ENCODE measurements around the gene MYO6. TPM values are rescaled to one million over a fixed set of nuclear protein-coding genes. Genes with fewer than 3 reads are reported as not detected.
A peak's percentile ranks its signal among the peaks of the same experiment; 100 is the strongest.

Gene MYO6
- total RNA-seq, 1 experiment from 2014 or later, result 6.9 TPM

DNA sequence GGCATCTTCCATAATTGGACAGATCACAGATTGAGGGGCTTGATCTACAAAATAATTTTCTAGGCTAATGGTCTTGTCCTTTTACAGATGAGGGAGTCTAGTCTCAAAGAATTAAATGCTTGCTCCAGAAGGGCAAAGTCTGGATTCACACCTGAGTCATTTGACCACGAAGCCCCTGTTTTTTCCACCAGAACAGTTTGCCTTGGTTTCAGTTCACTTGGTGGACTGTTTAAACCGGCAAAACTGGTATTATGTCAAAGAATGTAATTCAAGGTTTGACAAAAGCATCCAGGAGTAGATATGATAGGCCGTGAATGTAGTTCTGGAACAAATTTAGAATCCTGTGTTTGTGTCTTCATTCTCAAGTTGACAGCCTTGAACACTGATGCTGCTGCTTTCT is 3.3 kb downstream of the MYO6 start:
- Histone ChIP-seq H3K27me3 (no peaks in the 10 kb centered on the region), H3K9me3 (replicated peaks) (no peaks in the 10 kb centered on the region), H3K27ac (no peak overlapping the region), H3K4me3 (no peak overlapping the region), H3K4me1 (no peaks in the 10 kb centered on the region), H3K36me3 (no peaks in the 10 kb centered on the region)
- no peak for DNase-seq

DNA sequence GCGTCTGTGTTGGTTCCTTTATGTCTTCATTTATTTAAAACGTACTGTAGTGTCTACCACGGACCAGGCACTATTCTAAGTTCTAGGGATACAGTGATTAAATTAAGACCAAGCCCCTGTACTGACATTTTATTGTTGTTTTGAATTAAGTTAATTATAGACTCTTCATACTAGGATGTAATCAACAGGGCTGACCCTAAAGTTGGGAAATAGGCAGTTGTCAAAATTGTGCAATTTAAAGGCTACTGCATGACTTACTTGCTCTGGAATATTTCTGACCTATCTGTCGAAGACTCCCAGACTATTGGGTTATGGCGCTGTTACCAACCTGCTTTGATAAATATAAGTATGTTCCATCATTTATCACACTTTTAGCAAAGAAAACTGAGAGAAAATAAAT is 6.7 kb downstream of the MYO6 start:
- no peak for DNase-seq
- Histone ChIP-seq H3K27me3 (no peaks in the 10 kb centered on the region), H3K4me3 (no peak overlapping the region), H3K27ac (no peak overlapping the region), H3K9me3 (replicated peaks) (no peaks in the 10 kb centered on the region), H3K36me3 (no peaks in the 10 kb centered on the region), H3K4me1 (peaks cover under 1% of the 10 kb centered on the region; the same call in 1 of the 2 replicates)

DNA sequence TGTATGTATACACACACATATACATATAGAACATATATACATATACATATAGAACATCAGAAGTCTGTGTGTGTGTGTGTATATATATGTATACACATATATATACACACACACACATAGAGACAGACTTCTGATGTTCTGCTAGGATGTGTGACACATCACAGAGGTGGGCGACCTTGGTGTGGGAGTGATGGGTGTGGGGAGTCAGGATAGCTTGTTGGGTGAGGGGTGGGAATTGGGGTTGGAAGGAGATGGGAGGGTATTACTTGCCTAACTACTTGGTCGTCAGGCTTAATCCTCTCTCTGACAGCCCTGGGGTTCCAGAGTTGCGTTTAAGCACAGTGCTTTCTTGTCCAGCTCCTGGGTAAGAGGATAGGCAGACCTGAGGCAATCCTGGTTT is 8.3 kb downstream of the MYO6 start:
- H3K4me1 ChIP-seq, result peaks cover 9% of the 10 kb centered on the region
- no peaks in the 10 kb centered on the region for H3K27me3 ChIP-seq
- H3K9me3 ChIP-seq (replicated peaks), result no peaks in the 10 kb centered on the region
- no peak overlapping the region for H3K4me3 ChIP-seq
- no peak for DNase-seq
- no peak overlapping the region for H3K27ac ChIP-seq
- no peaks in the 10 kb centered on the region for H3K36me3 ChIP-seq

DNA sequence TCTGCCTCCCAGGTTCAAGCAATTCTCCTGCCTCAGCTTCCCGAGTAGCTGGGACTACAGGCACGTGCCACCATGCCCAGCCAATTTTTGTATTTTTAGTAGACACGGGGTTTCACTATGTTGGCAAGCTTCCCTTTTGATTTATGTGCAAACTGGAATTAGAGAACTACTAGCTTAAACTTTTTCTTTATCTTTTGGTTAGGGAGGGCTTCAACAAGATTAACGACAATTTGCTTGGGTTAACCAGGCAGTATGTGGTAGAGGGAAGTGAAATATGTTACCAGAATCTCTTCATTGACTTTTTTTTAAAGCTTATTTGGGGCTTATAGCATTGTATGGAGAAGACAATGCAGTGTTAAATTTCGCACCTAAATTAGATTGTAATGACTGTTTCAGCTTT is 9.0 kb downstream of the MYO6 start:
- Histone ChIP-seq H3K4me1 (peaks cover 9% of the 10 kb centered on the region), H3K27me3 (no peaks in the 10 kb centered on the region), H3K36me3 (no peaks in the 10 kb centered on the region), H3K9me3 (replicated peaks) (no peaks in the 10 kb centered on the region), H3K27ac (no peak overlapping the region), H3K4me3 (no peak overlapping the region)
- no peak for DNase-seq

DNA sequence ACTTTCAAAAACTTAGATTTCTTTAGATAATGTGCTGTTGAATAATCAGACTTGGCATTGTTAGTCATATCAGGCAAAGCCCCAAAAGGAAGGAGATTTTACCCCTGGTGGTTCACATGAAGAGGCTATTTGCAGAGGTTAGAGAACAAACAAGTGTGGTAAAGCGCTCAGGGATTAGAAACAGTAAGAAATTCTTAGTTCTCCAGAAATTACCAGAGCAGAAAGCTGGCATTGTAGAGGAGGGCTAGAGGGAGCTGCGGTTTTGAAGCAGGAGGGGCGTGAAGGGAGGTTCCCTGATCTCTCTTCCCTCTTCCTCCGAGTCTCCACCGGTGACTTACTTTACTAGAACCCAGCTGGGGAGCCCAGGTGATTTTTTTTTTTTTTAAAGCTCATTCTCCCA is 10.2 kb downstream of the MYO6 start:
- Histone ChIP-seq H3K4me1 (peaks cover 9% of the 10 kb centered on the region), H3K27me3 (no peaks in the 10 kb centered on the region), H3K36me3 (no peaks in the 10 kb centered on the region), H3K4me3 (no peak overlapping the region), H3K27ac (no peak overlapping the region), H3K9me3 (replicated peaks) (no peaks in the 10 kb centered on the region)
- DNase-seq, result no peak

DNA sequence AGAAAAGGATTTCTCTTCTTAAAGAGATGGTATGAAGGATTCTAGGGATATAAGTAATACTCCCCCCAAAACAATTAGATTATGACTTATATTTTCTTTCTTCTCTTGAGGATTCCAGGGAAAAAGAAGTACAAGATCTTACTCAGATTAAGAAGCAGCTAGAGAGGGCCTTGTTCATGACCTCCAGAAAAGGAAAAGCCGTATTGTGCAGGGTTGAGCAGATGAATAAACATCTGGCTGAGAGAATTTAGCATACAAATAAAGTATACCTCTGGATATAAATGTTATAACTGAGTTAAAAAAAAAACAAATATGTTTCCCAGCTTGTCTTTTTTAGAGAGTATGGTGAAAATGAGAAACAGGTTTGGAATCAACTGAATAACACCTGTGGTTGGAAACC is 11.3 kb downstream of the MYO6 start:
- H3K36me3 ChIP-seq, result no peaks in the 10 kb centered on the region

DNA sequence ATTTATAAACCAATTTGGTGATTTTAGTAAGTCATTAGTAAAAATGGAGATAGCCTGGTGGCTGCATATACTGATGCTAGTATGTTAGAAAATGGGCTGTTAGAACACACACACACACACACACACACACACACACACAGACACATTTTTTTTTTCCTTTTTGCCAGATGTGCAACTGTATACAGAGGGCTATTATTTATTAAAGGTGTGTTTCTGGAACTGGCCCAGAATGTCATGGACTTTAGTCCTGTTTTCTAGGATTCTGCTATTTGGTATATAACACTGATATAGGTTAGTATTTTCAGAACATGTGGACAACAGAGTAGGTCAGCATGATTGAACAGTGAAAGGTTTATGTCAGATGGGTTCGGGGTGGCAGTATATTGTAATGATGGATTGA is 12.4 kb downstream of the MYO6 start:
- H3K27ac ChIP-seq, result no peak overlapping the region
- H3K27me3 ChIP-seq, result no peaks in the 10 kb centered on the region
- no peaks in the 10 kb centered on the region for H3K36me3 ChIP-seq
- H3K9me3 ChIP-seq (replicated peaks), result no peaks in the 10 kb centered on the region
- H3K4me1 ChIP-seq, result peaks cover 9% of the 10 kb centered on the region
- DNase-seq, result no peak
- H3K4me3 ChIP-seq, result no peak overlapping the region

More for the DNA sequence above, 11.3 kb downstream of the MYO6 start:
- H3K4me1 ChIP-seq, result peaks cover 9% of the 10 kb centered on the region
- H3K9me3 ChIP-seq (replicated peaks), result no peaks in the 10 kb centered on the region
- H3K27ac ChIP-seq, result no peak overlapping the region
- DNase-seq, result no peak
- no peaks in the 10 kb centered on the region for H3K27me3 ChIP-seq
- no peak overlapping the region for H3K4me3 ChIP-seq

DNA sequence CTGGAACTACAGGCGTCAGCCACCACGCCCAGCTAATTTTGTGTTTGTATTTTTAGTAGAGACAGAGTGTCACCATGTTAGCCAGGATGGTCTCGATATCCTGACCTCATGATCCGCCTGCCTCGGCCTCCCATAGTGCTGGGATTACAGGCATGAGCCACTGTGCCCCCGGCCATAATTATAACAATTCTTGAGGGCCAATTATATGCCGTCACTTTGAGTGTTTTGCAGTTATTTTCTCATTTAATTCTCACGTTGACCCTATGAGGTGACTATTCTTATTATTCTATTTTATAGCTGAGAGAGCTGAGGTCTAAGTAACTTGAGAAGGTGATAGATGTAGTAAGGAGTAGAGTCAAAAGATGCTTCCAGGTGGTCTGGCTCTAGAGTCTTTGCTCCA is 13.0 kb downstream of the MYO6 start:
- no peak overlapping the region for H3K27ac ChIP-seq

DNA sequence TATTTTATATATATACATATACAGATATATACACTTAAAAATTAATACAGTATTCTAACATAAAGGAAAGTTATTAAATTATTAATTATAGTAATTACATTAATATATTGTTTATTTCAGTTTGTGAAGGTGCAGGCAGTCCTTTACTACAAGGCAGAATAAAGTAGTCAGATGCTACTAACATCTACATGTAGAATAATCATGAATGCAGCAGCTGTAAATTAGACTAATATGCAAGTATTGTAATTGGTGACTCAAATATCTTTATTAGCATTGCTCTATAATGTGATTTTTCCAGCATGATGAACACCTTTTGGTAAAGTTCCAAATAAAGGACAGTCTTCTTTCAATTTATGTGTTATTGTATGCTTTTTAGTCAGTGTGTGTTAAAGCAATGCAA is 17.3 kb downstream of the MYO6 start:
- Histone ChIP-seq H3K36me3 (no peaks in the 10 kb centered on the region), H3K9me3 (replicated peaks) (no peaks in the 10 kb centered on the region), H3K4me3 (no peak overlapping the region), H3K27me3 (no peaks in the 10 kb centered on the region), H3K4me1 (0 out of 2 replicates have a peak, but pooled peaks cover 4% of the 10 kb centered on the region), H3K27ac (no peak overlapping the region)
- no peak for DNase-seq

More for the DNA sequence above, 13.0 kb downstream of the MYO6 start:
- no peaks in the 10 kb centered on the region for H3K9me3 ChIP-seq (replicated peaks)
- H3K4me3 ChIP-seq, result no peak overlapping the region
- no peaks in the 10 kb centered on the region for H3K36me3 ChIP-seq
- no peaks in the 10 kb centered on the region for H3K27me3 ChIP-seq
- peaks cover 9% of the 10 kb centered on the region for H3K4me1 ChIP-seq
- no peak for DNase-seq

DNA sequence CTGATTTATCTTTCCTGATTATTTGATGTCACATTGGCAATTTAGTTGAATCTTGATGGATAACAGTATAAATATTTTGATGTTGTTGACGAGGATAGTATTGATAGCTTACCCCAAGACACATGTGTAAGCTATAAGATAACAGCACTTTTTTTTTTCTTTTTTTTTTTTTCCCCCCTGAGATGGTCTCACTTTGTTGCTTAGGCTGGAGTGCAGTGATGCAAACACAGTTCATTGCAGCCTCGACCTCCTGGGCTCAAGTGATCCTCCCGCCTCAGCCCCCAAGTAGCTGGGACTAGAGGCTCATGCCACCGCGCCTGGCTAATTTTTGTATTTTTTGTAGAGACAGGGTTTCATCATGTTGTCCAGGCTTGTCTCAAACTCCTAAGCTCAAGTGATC is 21.8 kb downstream of the MYO6 start:
- Histone ChIP-seq H3K27me3 (no peaks in the 10 kb centered on the region), H3K9me3 (replicated peaks) (no peaks in the 10 kb centered on the region), H3K4me1 (peaks cover 9% of the 10 kb centered on the region; the same call in 1 of the 2 replicates), H3K27ac (no peak overlapping the region), H3K4me3 (no peak overlapping the region), H3K36me3 (no peaks in the 10 kb centered on the region)
- DNase-seq, result no peak

DNA sequence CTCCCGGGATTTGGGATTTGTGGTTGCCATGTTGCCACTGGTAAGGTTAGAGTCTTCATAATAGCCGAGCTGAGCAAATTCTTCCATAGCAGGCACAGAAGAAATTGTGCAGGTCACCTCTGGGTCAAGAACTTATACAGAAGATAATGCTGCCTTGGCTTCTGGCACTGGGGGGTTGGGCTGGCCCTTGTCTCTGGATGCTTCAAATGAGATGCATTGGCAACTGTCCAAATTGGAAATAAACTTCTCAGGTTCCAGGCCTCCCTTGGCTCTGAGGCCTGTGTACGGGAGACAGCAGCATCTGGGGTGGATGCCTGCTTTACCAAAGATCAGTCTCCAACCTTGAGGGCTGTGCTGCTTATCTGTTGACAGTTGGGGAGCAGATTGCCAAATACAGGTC is 26.2 kb downstream of the MYO6 start:
- Histone ChIP-seq H3K4me1 (peaks cover 9% of the 10 kb centered on the region; the same call in 1 of the 2 replicates), H3K36me3 (no peaks in the 10 kb centered on the region), H3K27ac (no peak overlapping the region), H3K27me3 (no peaks in the 10 kb centered on the region), H3K9me3 (replicated peaks) (no peaks in the 10 kb centered on the region), H3K4me3 (no peak overlapping the region)
- peak; percentile 47 to 79 for DNase-seq

DNA sequence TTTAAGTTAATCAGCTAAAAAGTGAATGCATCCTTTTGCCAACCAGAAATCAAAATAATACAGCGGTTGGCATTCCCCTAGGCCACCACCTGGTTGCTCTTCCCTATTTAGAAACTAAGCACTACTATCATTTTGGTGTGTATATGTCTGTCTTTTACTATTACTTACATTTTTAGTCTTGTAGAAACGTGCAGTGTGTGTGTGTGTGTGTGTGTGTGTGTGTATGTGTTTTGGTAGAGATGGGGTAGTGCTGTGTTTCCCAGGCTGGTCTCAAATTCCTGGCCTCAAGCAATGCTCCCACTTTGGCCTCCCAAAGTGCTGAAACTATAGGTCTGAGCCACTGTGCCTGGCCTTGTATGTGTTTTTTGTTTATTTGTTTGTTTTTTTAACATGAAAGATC is 27.4 kb downstream of the MYO6 start:
- Histone ChIP-seq H3K27me3 (no peaks in the 10 kb centered on the region), H3K36me3 (no peaks in the 10 kb centered on the region), H3K4me3 (no peak overlapping the region), H3K4me1 (peaks cover 9% of the 10 kb centered on the region; the same call in 1 of the 2 replicates), H3K27ac (no peak overlapping the region), H3K9me3 (replicated peaks) (no peaks in the 10 kb centered on the region)
- no peak for DNase-seq

DNA sequence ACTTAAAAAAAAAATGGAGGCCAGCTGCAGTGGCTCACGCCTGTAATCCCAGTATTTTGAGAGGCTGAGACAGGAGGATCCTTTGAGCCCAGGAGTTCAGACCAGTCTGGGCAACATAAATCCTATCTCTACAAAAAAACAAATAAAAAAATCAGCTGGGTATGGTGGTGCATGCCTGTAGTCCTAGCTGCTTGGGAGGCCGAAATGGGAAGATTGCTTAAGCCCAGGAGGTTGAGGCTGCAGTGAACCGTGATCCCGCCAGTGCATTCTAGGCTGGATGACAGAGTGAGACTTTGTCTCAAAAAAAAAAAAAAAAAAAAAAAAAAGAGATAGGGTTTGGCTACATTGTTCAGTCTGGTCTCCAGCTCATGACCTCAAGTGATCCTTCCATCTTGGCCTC is 29.7 kb downstream of the MYO6 start:
- Histone ChIP-seq H3K4me1 (peaks cover 9% of the 10 kb centered on the region; the same call in 1 of the 2 replicates), H3K36me3 (no peaks in the 10 kb centered on the region), H3K27ac (no peak overlapping the region), H3K4me3 (no peak overlapping the region), H3K9me3 (replicated peaks) (no peaks in the 10 kb centered on the region), H3K27me3 (no peaks in the 10 kb centered on the region)
- no peak for DNase-seq

DNA sequence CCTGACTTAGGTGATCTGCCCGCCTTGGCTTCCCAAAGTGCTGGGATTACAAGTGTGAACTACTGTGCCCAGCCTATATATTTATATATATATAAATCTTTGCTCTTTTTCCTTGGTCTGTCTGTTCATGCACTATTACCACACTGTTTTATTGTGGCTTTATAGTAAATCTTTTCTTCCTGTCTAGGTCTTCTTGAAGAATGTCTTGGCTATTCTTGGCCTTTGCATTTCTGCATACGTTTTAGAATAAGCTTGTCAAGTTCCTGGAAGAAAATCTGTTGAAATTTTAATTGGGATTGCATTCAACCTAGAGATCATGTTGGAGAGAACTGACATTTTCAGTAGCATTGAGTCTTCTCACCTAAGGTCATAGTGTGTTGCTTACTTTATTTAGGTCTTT is 37.1 kb downstream of the MYO6 start:
- H3K27ac ChIP-seq, result no peak overlapping the region
- H3K4me1 ChIP-seq, result no peaks in the 10 kb centered on the region; the same call in 1 of the 2 replicates
- no peaks in the 10 kb centered on the region for H3K27me3 ChIP-seq
- no peaks in the 10 kb centered on the region for H3K36me3 ChIP-seq
- H3K4me3 ChIP-seq, result no peak overlapping the region
- no peaks in the 10 kb centered on the region for H3K9me3 ChIP-seq (replicated peaks)
- no peak for DNase-seq

DNA sequence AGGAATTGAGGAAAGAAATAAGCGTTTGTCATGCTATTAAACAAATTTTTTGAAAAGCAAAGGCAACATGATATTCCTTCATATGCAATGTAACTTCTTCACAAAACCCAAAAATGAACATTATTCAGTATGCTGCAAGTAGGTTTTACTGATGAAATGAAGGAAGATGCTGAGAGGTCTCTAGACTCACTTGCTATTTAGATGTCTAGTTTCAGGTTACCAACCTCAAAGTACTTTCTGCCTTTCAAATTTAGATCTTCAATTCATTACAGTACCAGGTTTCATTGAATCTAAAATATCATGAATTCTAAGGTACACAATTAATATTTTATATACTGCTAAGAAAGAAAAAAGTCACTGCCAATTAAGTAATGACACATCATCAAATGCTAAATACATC is 39.9 kb downstream of the MYO6 start:
- H3K27me3 ChIP-seq, result no peaks in the 10 kb centered on the region
- H3K9me3 ChIP-seq (replicated peaks), result no peaks in the 10 kb centered on the region
- no peak overlapping the region for H3K27ac ChIP-seq
- H3K4me3 ChIP-seq, result no peak overlapping the region
- DNase-seq, result no peak
- no peaks in the 10 kb centered on the region for H3K36me3 ChIP-seq
- H3K4me1 ChIP-seq, result peaks cover 5% of the 10 kb centered on the region

DNA sequence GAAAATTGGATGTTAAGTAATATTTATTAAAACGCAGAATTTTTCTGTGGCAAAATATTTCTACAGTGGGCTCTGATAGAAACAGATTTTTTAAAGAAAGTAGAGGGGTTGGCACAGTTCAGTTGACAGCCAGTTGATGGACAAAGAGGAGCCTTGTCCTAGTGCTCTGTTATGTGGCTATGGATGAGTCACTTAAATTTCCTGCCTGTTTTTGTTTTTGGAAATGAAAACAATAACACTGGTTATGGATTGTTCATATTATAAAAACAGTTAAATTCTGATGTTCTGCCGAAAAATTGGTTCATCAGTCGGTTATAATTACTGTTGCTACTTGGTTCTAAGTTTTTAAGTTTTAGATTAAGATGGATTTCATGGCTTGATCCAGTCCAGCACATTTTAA is 42.8 kb downstream of the MYO6 start:
- Histone ChIP-seq H3K4me1 (peaks cover 5% of the 10 kb centered on the region), H3K4me3 (no peak overlapping the region), H3K27me3 (no peaks in the 10 kb centered on the region), H3K36me3 (no peaks in the 10 kb centered on the region), H3K27ac (no peak overlapping the region), H3K9me3 (replicated peaks) (no peaks in the 10 kb centered on the region)
- DNase-seq, result peak in 1 of 2 experiments; percentile 23

All from SJCRH30 (cell line).